ENCODE results near the gene CEP85L. TPM values are rescaled to one million over a fixed set of nuclear protein-coding genes. Genes with fewer than 3 reads are reported as not detected.

Gene CEP85L
- total RNA-seq (2014; rRNA removed; shearing (Covaris generic); ENCODE audit: low replicate concordance): 4.8 and 11.9 TPM in 2 replicates

DNA sequence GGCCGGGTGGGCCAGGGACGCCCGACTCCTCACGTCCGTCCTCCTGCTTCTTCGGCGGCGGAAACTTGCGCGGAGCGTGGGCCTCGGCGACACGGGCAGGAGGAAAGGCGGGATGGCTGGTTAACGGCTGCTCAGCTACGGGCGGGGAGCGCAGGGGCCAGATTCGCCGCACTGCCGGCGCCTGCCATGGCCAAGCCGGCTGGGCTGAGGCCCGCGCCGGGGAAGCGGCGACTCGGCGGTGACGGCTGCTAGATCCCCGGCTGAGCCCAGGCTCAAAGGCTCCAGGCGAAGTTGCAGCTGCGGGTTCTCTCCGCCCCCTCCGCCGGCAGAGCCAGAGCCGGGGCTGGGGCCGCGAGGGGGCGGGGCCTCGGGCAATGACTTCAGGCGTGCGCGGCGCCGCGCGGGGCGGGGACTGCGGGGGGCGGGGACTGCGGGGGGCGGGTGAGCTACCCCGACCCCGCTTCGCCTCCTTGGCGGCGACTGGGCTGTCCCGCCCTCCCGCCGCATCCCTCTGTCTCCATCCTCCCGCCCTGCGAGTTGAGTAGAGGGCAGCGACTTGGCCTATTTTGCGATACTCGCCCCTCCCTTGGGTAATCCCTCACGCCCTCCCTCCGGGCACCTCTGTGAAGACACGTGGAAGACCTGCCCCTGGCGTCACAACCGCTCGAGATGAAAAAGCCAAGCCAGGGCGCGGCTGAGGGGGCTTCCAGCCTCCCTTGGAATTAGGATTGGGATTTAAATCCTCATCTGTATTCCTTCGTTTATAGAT is at the start of gene CEP85L:
Gene CEP85L, minus strand, starts transcription at position 310 of the 769 bp plus-strand sequence. CDS start 322 bp downstream, outside the sequence.
- Histone ChIP-seq H3K36me3 (ENCODE audit: insufficient read depth, low read length) (no peaks in the 10 kb centered on the region), H3K4me2 (ENCODE audit: low read depth, low read length, poor library complexity, severe bottlenecking) (peak within 1 kb of the TSS; percentile 82), H4K20me1 (ENCODE audit: insufficient read depth, low read depth, low read length) (0 out of 2 replicates have a peak, but pooled peaks cover 3% of the 10 kb centered on the region), H3K4me3 (ENCODE audit: low read length) (peak within 1 kb of the TSS; percentile 91), H3K27ac (ENCODE audit: low read length) (no peak within 1 kb of the TSS), H3K9me3 (ENCODE audit: low read length) (no peaks in the 10 kb centered on the region), H3K9me2 (replicated peaks; ENCODE audit: insufficient read depth, low read length) (no peaks in the 10 kb centered on the region), H3K9ac (ENCODE audit: low read length) (peak within 1 kb of the TSS; percentile 85), H3K27me3 (ENCODE audit: low read length) (no peaks in the 10 kb centered on the region; the same call in 1 of the 2 replicates), H3K4me1 (ENCODE audit: low read length) (peaks cover 39% of the 10 kb centered on the region), H3K79me2 (ENCODE audit: low read length) (no peaks in the 10 kb centered on the region), H2AFZ (ENCODE audit: low read length) (peak within 1 kb of the TSS; percentile 99)
- DNase-seq: peak; percentile 96

DNA sequence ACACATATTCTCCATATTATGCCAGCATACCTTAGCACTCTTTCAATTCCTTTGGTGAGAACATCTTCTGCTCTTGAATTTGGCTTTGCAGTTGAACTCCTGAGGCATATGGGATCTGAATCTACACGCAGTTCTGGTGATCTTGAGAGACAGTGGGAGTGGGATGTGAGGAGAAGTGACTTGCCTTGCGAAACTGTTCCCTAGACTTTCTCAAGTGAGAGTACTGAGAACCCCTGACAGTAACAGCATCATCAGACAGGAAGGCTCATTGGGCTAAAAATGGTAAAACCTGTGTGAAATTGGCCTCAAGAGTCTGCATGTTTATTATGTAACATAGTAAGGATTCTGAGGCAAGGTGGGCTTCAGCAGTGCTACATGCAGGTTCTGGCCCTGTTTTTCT is 49.1 kb upstream of the CEP85L start:
- no peak overlapping the region for H3K9ac ChIP-seq (ENCODE audit: low read length)
- no peak overlapping the region for H3K4me3 ChIP-seq (ENCODE audit: low read length)
- H3K27me3 ChIP-seq (ENCODE audit: low read length): no peaks in the 10 kb centered on the region
- H2AFZ ChIP-seq (ENCODE audit: low read length): no peak overlapping the region
- DNase-seq: no peak
- H4K20me1 ChIP-seq (ENCODE audit: insufficient read depth, low read depth, low read length): no peaks in the 10 kb centered on the region; the same call in 1 of the 2 replicates
- H3K27ac ChIP-seq (ENCODE audit: low read length): no peak overlapping the region
- H3K9me3 ChIP-seq (ENCODE audit: low read length): no peaks in the 10 kb centered on the region
- H3K9me2 ChIP-seq (replicated peaks; ENCODE audit: insufficient read depth, low read length): no peaks in the 10 kb centered on the region
- no peaks in the 10 kb centered on the region for H3K79me2 ChIP-seq (ENCODE audit: low read length)
- H3K4me2 ChIP-seq (ENCODE audit: low read depth, low read length, poor library complexity, severe bottlenecking): no peak overlapping the region
- H3K4me1 ChIP-seq (ENCODE audit: low read length): peaks cover 14% of the 10 kb centered on the region
- no peaks in the 10 kb centered on the region for H3K36me3 ChIP-seq (ENCODE audit: insufficient read depth, low read length)

DNA sequence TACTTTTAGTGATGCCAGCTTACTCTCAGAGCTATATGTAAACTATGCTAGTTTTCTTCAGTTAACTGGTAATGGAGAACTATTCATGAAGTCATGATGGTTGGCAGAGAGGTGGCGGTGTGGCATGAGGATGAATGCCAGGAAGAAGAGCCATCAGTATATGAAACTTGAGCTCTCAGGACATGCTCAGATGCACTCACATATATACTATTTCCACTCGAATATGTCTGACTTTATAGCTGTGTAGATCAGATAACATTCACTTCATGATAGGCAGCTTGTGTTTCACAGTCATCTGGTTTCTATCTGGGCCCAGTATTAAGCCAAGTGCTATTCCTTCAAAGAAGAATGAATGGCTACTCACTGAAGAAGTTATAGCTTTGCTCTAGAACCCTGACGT is 46.2 kb upstream of the CEP85L start:
- H3K27me3 ChIP-seq (ENCODE audit: low read length): no peaks in the 10 kb centered on the region
- H3K27ac ChIP-seq (ENCODE audit: low read length): no peak overlapping the region
- no peaks in the 10 kb centered on the region for H3K79me2 ChIP-seq (ENCODE audit: low read length)
- H3K9me2 ChIP-seq (replicated peaks; ENCODE audit: insufficient read depth, low read length): no peaks in the 10 kb centered on the region
- H3K36me3 ChIP-seq (ENCODE audit: insufficient read depth, low read length): no peaks in the 10 kb centered on the region
- peaks cover 14% of the 10 kb centered on the region for H3K4me1 ChIP-seq (ENCODE audit: low read length)
- H3K4me3 ChIP-seq (ENCODE audit: low read length): no peak overlapping the region
- peak; percentile 61 for DNase-seq
- H2AFZ ChIP-seq (ENCODE audit: low read length): no peak overlapping the region
- H4K20me1 ChIP-seq (ENCODE audit: insufficient read depth, low read depth, low read length): no peaks in the 10 kb centered on the region; the same call in 1 of the 2 replicates
- peak overlapping the region; percentile 16 for H3K4me2 ChIP-seq (ENCODE audit: low read depth, low read length, poor library complexity, severe bottlenecking)
- H3K9me3 ChIP-seq (ENCODE audit: low read length): no peaks in the 10 kb centered on the region
- H3K9ac ChIP-seq (ENCODE audit: low read length): no peak overlapping the region

DNA sequence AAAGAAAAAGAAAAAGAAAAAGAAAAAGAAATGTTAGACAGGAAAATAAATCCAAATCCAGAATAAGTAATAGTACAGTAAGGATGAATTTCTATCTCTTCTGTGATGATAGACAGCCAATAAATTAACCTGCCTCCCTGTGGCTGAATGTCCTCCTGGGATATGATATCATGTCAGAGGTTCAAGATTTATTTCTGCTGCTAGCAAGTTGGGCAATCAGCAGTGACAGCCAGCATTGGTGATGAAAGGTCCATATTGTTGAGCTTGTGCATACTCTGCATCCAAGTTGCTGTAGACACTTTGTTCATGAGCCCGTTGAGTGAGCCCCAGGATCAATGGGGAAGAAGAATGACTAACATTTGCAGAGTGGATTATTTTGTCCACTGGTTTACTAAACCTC is 44.9 kb upstream of the CEP85L start:
- no peaks in the 10 kb centered on the region for H3K9me3 ChIP-seq (ENCODE audit: low read length)
- H3K27ac ChIP-seq (ENCODE audit: low read length): no peak overlapping the region
- no peak overlapping the region for H3K4me2 ChIP-seq (ENCODE audit: low read depth, low read length, poor library complexity, severe bottlenecking)
- peaks cover 14% of the 10 kb centered on the region for H3K4me1 ChIP-seq (ENCODE audit: low read length)
- no peaks in the 10 kb centered on the region; the same call in 1 of the 2 replicates for H4K20me1 ChIP-seq (ENCODE audit: insufficient read depth, low read depth, low read length)
- H3K36me3 ChIP-seq (ENCODE audit: insufficient read depth, low read length): no peaks in the 10 kb centered on the region
- H3K27me3 ChIP-seq (ENCODE audit: low read length): no peaks in the 10 kb centered on the region
- no peak for DNase-seq
- no peak overlapping the region for H3K9ac ChIP-seq (ENCODE audit: low read length)
- H2AFZ ChIP-seq (ENCODE audit: low read length): no peak overlapping the region
- no peaks in the 10 kb centered on the region for H3K79me2 ChIP-seq (ENCODE audit: low read length)
- no peaks in the 10 kb centered on the region for H3K9me2 ChIP-seq (replicated peaks; ENCODE audit: insufficient read depth, low read length)
- H3K4me3 ChIP-seq (ENCODE audit: low read length): no peak overlapping the region

DNA sequence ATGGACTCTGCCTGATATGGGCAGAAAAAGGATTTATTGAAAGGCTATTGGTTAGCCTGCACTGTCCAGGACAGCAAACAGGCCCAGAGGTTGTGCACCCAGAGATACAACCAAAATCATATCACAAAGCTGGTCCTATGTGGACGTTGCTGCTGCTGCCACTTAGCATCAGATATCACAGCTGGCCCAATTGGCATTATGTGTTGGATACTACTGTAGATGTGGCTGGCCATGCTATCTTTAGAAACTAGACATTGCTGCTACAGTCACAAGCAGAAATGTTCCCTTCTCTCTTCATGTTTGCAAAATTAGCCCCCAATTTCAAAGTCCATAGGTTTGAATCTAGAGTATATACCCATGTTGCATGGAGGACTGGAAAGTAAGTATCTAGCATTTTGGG is 42.2 kb upstream of the CEP85L start:
- H3K4me1 ChIP-seq (ENCODE audit: low read length): peaks cover 14% of the 10 kb centered on the region
- H3K9me3 ChIP-seq (ENCODE audit: low read length): no peaks in the 10 kb centered on the region
- H3K79me2 ChIP-seq (ENCODE audit: low read length): no peaks in the 10 kb centered on the region
- H3K27ac ChIP-seq (ENCODE audit: low read length): no peak overlapping the region
- no peak for DNase-seq
- H2AFZ ChIP-seq (ENCODE audit: low read length): no peak overlapping the region
- no peak overlapping the region for H3K4me3 ChIP-seq (ENCODE audit: low read length)
- no peak overlapping the region for H3K9ac ChIP-seq (ENCODE audit: low read length)
- H4K20me1 ChIP-seq (ENCODE audit: insufficient read depth, low read depth, low read length): no peaks in the 10 kb centered on the region; the same call in 1 of the 2 replicates
- H3K36me3 ChIP-seq (ENCODE audit: insufficient read depth, low read length): no peaks in the 10 kb centered on the region
- no peaks in the 10 kb centered on the region for H3K9me2 ChIP-seq (replicated peaks; ENCODE audit: insufficient read depth, low read length)
- H3K4me2 ChIP-seq (ENCODE audit: low read depth, low read length, poor library complexity, severe bottlenecking): no peak overlapping the region
- H3K27me3 ChIP-seq (ENCODE audit: low read length): no peaks in the 10 kb centered on the region

DNA sequence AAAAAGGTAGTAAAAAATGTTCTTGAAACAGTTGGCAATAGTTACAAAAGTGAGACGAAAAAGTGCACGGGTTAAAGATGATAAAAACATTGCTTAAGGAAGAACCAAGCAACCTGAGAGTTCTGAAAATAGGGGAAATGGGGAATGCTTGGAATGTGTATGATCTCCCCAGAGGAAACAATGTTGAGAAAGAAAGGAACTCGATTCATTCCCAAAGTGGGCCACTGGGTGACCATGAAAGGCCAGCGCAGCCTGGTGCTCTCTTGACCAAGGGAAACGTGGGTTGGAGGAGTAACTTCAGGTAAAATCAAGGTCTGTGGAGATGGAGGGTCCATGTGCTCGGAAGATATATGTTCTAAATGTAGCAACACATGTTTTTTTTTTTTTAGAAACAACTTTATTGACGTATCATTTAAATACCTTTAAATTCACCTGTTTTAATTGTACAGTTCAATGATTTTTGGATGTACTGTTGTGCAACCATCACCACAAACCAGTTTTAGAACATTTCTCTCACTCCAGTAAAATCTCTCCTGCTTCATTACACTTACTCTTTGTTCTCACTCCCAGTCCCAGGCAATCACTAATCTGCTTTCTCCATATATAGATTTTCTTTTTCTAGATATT is 34.5 kb upstream of the CEP85L start:
- Histone ChIP-seq H3K4me3 (ENCODE audit: low read length) (no peak overlapping the region), H3K79me2 (ENCODE audit: low read length) (no peaks in the 10 kb centered on the region), H3K27me3 (ENCODE audit: low read length) (no peaks in the 10 kb centered on the region), H4K20me1 (ENCODE audit: insufficient read depth, low read depth, low read length) (no peaks in the 10 kb centered on the region), H3K36me3 (ENCODE audit: insufficient read depth, low read length) (no peaks in the 10 kb centered on the region), H2AFZ (ENCODE audit: low read length) (no peak overlapping the region), H3K27ac (ENCODE audit: low read length) (no peak overlapping the region), H3K9me2 (replicated peaks; ENCODE audit: insufficient read depth, low read length) (no peaks in the 10 kb centered on the region), H3K9me3 (ENCODE audit: low read length) (no peaks in the 10 kb centered on the region), H3K9ac (ENCODE audit: low read length) (no peak overlapping the region), H3K4me2 (ENCODE audit: low read depth, low read length, poor library complexity, severe bottlenecking) (no peak overlapping the region), H3K4me1 (ENCODE audit: low read length) (no peaks in the 10 kb centered on the region)
- no peak for DNase-seq

DNA sequence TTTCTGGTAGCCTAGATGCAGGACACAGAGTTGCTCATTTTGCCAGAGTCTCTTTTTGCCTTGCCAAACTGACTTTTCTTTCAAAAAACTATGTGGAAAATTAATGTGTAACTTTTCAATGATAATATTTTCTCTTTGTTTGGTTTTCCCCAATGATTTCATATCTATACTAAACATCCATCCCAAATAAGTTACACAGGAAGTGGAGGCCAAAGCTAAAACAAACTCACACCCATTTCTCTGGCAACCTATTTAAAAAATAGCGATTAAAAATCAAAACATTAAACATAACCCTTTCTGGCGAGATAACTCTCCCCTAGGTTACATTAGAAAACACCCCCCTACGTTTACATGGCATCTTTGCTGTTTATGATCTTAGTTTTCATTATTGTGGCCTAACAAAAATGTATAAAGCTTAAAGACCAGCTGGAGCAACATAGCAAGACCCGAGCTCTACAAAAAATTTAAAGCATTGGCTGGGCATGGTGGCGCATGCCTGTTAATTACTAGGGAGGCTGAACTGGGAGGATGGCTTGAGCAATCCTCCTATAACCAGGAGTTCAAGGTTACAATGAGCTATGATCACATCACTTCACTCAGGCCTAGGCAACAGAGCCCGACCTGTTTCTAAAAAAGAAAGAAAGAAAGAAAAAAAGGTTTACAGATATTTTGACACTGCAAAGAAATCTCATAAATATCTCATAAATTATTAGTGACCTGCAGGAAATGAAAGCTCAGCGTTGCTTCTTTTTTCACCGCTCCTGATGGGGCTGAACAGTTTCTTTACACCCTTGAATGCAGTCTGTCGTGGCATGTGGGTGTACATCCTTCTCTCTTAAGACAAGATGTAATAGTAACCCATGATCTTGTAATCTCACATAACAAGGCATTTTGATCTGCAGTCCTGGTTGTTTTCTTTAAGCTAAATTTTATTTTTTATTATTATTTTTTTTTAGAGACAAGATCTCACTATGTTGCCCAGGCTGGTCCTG is 32.8 kb upstream of the CEP85L start:
- Histone ChIP-seq H3K36me3 (ENCODE audit: insufficient read depth, low read length) (no peaks in the 10 kb centered on the region), H4K20me1 (ENCODE audit: insufficient read depth, low read depth, low read length) (no peaks in the 10 kb centered on the region), H3K27me3 (ENCODE audit: low read length) (no peaks in the 10 kb centered on the region), H3K4me1 (ENCODE audit: low read length) (no peaks in the 10 kb centered on the region), H2AFZ (ENCODE audit: low read length) (no peak overlapping the region), H3K4me2 (ENCODE audit: low read depth, low read length, poor library complexity, severe bottlenecking) (no peak overlapping the region), H3K4me3 (ENCODE audit: low read length) (no peak overlapping the region), H3K9me3 (ENCODE audit: low read length) (no peaks in the 10 kb centered on the region), H3K9me2 (replicated peaks; ENCODE audit: insufficient read depth, low read length) (no peaks in the 10 kb centered on the region), H3K79me2 (ENCODE audit: low read length) (no peaks in the 10 kb centered on the region), H3K9ac (ENCODE audit: low read length) (no peak overlapping the region), H3K27ac (ENCODE audit: low read length) (no peak overlapping the region)
- no peak for DNase-seq
